A549 treated with dexamethasone at 1 μM for 4 hours (cell line): ENCODE measurements around the gene ZNF805. TPM values are rescaled to one million over a fixed set of nuclear protein-coding genes. Genes with fewer than 3 reads are reported as not detected.

Source experiments
- total RNA-seq: library from RNA; stranded (reverse); fragments of 200-300 nt; extraction: Qiagen RNA extraction; gene quantifications from 5 replicates; pipeline ENCODE4 v1.2.3, GENCODE V29; 2022

ZNF805 gene
- total RNA-seq, result 1.5 to 2.8 TPM (median 2.3 TPM) in 5 replicates

GRCh38 chr19:57240311-57241090 is at the start of gene ZNF805:
Gene ZNF805, plus strand, starts transcription at chr19:57240632. Its CDS starts 260 bp downstream, at chr19:57240892.

GRCh38 chr19:57191141-57192076 is 49.0 kb upstream of the ZNF805 start, which contains the start of gene ZNF264:
Gene ZNF264, plus strand, starts transcription at chr19:57191500. Its CDS starts 414 bp downstream, at chr19:57191914.

GRCh38 chr19:57280165-57280961 is 39.9 kb downstream of the ZNF805 start, which contains the start of gene ZNF460:
Gene ZNF460, plus strand, starts transcription at chr19:57280485. Its CDS starts 322 bp downstream, at chr19:57280807.

Other genes starting within 250 kb of the ZNF805 start
- not detected in 5 replicates for gene USP29, start 120.6 kb upstream of the ZNF805 start, total RNA-seq
- not detected in 5 replicates for gene ZIM3, start 95.4 kb upstream of the ZNF805 start, total RNA-seq
- gene DUXA, start 73.1 kb upstream of the ZNF805 start, total RNA-seq, result 0.08 to 0.11 TPM in 2 of 5 replicates, not detected in the others
- gene ZNF264, start 49.1 kb upstream of the ZNF805 start, total RNA-seq, result 7.5 to 9.6 TPM (median 8.1 TPM) in 5 replicates
- 0.26 to 0.62 TPM (median 0.40 TPM) in 5 replicates for gene AURKC, start 9.6 kb upstream of the ZNF805 start, total RNA-seq
- gene ZNF460, start 39.9 kb downstream of the ZNF805 start, total RNA-seq, result 0.92 to 1.9 TPM (median 1.1 TPM) in 5 replicates
- 1.6 to 1.9 TPM (median 1.7 TPM) in 5 replicates for gene ZNF543, start 79.8 kb downstream of the ZNF805 start, total RNA-seq
- 2.2 to 2.6 TPM (median 2.2 TPM) in 5 replicates for gene ZNF304, start 110.6 kb downstream of the ZNF805 start, total RNA-seq
- 13.1 to 17.4 TPM (median 13.3 TPM) in 5 replicates for gene TRAPPC2B, start 122.9 kb downstream of the ZNF805 start, total RNA-seq
- gene ZNF547, start 122.9 kb downstream of the ZNF805 start, total RNA-seq, result 1.0 to 1.7 TPM (median 1.5 TPM) in 5 replicates
- 3.8 to 4.8 TPM (median 4.0 TPM) in 5 replicates for gene ZNF548, start 149.2 kb downstream of the ZNF805 start, total RNA-seq
- 5.0 to 7.8 TPM (median 5.2 TPM) in 5 replicates for gene ZNF17, start 170.5 kb downstream of the ZNF805 start, total RNA-seq
- gene ZNF749, start 194.7 kb downstream of the ZNF805 start, total RNA-seq, result 12.5 to 13.8 TPM (median 13.5 TPM) in 5 replicates
- 0.06 to 0.13 TPM in 2 of 5 replicates, not detected in the others for gene VN1R1, start 216.5 kb downstream of the ZNF805 start, total RNA-seq
- gene ZNF772, start 236.9 kb downstream of the ZNF805 start, total RNA-seq, result 0.86 to 1.8 TPM (median 1.6 TPM) in 5 replicates
- 5.3 to 6.8 TPM (median 6.5 TPM) in 5 replicates for gene ZNF419, start 247.1 kb downstream of the ZNF805 start, total RNA-seq